Liver (tissue), 9 donors: Measurements from ENCODE around the gene RASA1. TPM values are rescaled to one million over a fixed set of nuclear protein-coding genes. Genes with fewer than 3 reads are reported as not detected.
"Not testable (repeated sequence)": the region's sequence is repeated elsewhere in the genome, so short reads cannot be mapped to it uniquely, and the experiment has no call there.

Source experiments
- DNase-seq: peaks from one replicate; pipeline ENCODE4 v3.0.0-alpha.2; 2017; ENCODE audit warnings: low spot score
- H3K27ac ChIP-seq, 2 donors: one replicate each; pipeline ENCODE4 v1.7.0; 2013; ENCODE audit warnings: inconsistent platforms in 2 of 2, low read length in 2 of 2, control low read depth in 1 of 2, low read depth in 1 of 2, mild to moderate bottlenecking in 1 of 2
- H3K27me3 ChIP-seq, 4 donors: one replicate each; pipeline versions ENCODE4 v1.6.1 to v1.7.0; 2013; ENCODE audit warnings: low read length in 3 of 4, inconsistent platforms in 1 of 4, mild to moderate bottlenecking in 1 of 4, moderate library complexity in 1 of 4; ENCODE audit not compliant: control insufficient read depth in 4 of 4, insufficient read depth in 4 of 4
- H3K36me3 ChIP-seq, 4 donors: one replicate each; pipeline versions ENCODE4 v1.6.1 to v1.7.0; 2013; ENCODE audit warnings: low read length in 3 of 4, mild to moderate bottlenecking in 3 of 4, low read depth in 1 of 4, moderate library complexity in 1 of 4; ENCODE audit not compliant: control insufficient read depth in 4 of 4, insufficient read depth in 3 of 4
- H3K4me1 ChIP-seq, 4 donors: one replicate each; pipeline versions ENCODE4 v1.6.1 to v1.7.0; 2013; ENCODE audit warnings: low read length in 3 of 4, mild to moderate bottlenecking in 3 of 4, moderate library complexity in 1 of 4; ENCODE audit not compliant: control insufficient read depth in 4 of 4, insufficient read depth in 4 of 4
- H3K4me3 ChIP-seq, 3 donors: one replicate each; pipeline versions ENCODE4 v1.6.1 to v1.7.0; 2013; ENCODE audit warnings: low read length in 3 of 3, control low read depth in 1 of 3, low read depth in 1 of 3, mild to moderate bottlenecking in 1 of 3
- H3K9ac ChIP-seq, 2 donors: one replicate each; pipeline ENCODE4 v1.7.0; 2013; ENCODE audit warnings: low read length in 2 of 2, mild to moderate bottlenecking in 2 of 2, moderate library complexity in 2 of 2, control low read depth in 1 of 2, low read depth in 1 of 2
- H3K9me3 ChIP-seq, 4 donors: one replicate each; pipeline versions ENCODE4 v1.6.1 to v1.7.0; 2013; ENCODE audit warnings: low read length in 3 of 4; ENCODE audit not compliant: control insufficient read depth in 4 of 4
- CTCF ChIP-seq: fragments of 150-350 bp; IDR thresholded peaks from 2 replicates; pipeline ENCODE4 v1.5.1; 2017; ENCODE audit warnings: improper control_type of control experiment, low read depth, low read length; ENCODE audit not compliant: missing input control
- FOXA2 ChIP-seq: IDR thresholded peaks from 2 replicates; pipeline ENCODE4 v1.6.1; 2016; ENCODE audit warnings: antibody characterized with exemption
- GABPA ChIP-seq, 2 donors: IDR thresholded peaks in 1 of 2; conservative IDR thresholded peaks in 1 of 2; 2 replicates each; pipeline ENCODE4 v1.6.1; 2016; ENCODE audit warnings: antibody characterized with exemption in 2 of 2, mild to moderate bottlenecking in 1 of 2, moderate library complexity in 1 of 2
- HNF4A ChIP-seq, 2 donors: conservative IDR thresholded peaks; 2 replicates each; pipeline ENCODE4 v1.6.1; 2016; ENCODE audit warnings: antibody characterized with exemption in 2 of 2, mild to moderate bottlenecking in 2 of 2
- HNF4G ChIP-seq: IDR thresholded peaks from 2 replicates; pipeline ENCODE4 v1.6.1; 2016; ENCODE audit warnings: antibody characterized with exemption
- JUND ChIP-seq, 2 donors: IDR thresholded peaks; 2 replicates each; pipeline ENCODE4 v1.6.1; 2016; ENCODE audit warnings: antibody characterized with exemption in 2 of 2
- MAX ChIP-seq: IDR thresholded peaks from 2 replicates; pipeline ENCODE4 v1.6.1; 2016; ENCODE audit warnings: antibody characterized with exemption
- NR2F2 ChIP-seq: IDR thresholded peaks from 2 replicates; pipeline ENCODE4 v1.6.1; 2016; ENCODE audit warnings: antibody characterized with exemption
- RAD21 ChIP-seq, 2 donors: IDR thresholded peaks; 2 replicates each; pipeline ENCODE4 v1.6.1; 2016; ENCODE audit warnings: antibody characterized with exemption in 2 of 2, mild to moderate bottlenecking in 2 of 2
- REST ChIP-seq: IDR thresholded peaks from 2 replicates; pipeline ENCODE4 v1.6.1; 2016; ENCODE audit warnings: antibody characterized with exemption, mild to moderate bottlenecking
- SP1 ChIP-seq: IDR thresholded peaks from 2 replicates; pipeline ENCODE4 v1.6.1; 2018; ENCODE audit warnings: antibody characterized with exemption, mild to moderate bottlenecking
- TAF1 ChIP-seq: conservative IDR thresholded peaks from 2 replicates; pipeline ENCODE4 v1.6.1; 2016; ENCODE audit warnings: antibody characterized with exemption, mild to moderate bottlenecking
- YY1 ChIP-seq: IDR thresholded peaks from 2 replicates; pipeline ENCODE4 v1.6.1; 2016; ENCODE audit warnings: antibody characterized with exemption, mild to moderate bottlenecking
- WGBS: extraction: QIAGEN DNeasy Blood & Tissue Kit; methylation state at CpG from one replicate; pipeline ENCODE4 v1.1.7; 2013; 5-methylcytosine and 5-hydroxymethylcytosine counted together
- polyA plus RNA-seq, 2 donors: library from polyadenylated mRNA; stranded (reverse) in 1 of 2; unstranded in 1 of 2; fragments of 200-250 nt in 1 of 2; fragments of >200 nt in 1 of 2; fragmentation: Nextera tagmentation in 1 of 2; extraction: Ambion mirVana in 1 of 2; gene quantifications; one replicate each; pipeline versions ENCODE4 v1.2.1 to v1.2.3, GENCODE V29; 2013 to 2015
- total RNA-seq, 2 donors: library from RNA; depleted of rRNA; stranded (reverse); fragments of >200 nt; gene quantifications; one replicate each; pipeline ENCODE4 v1.2.3, GENCODE V29; 2014
- donor health status: healthy.
- donor health status: healthy.
- donor health status: healthy.
- donor health status: healthy.
- donor health status: healthy.

The RASA1 gene
- total and polyA plus RNA-seq, 4 donors: 3.7 to 18.1 (median 7.0) TPM

GRCh38 chr5:87278590-87279100, 11.0 kb downstream of the RASA1 start:
- WGBS: 90% methylated on average over 4 of the region's 4 CpGs
- H3K9me3 ChIP-seq: no peaks in the 10 kb centered on the region
- H3K27me3 ChIP-seq: no peaks in the 10 kb centered on the region
- no peak overlapping the region for H3K4me3 ChIP-seq
- no peaks in the 10 kb centered on the region for H3K36me3 ChIP-seq
- no peak overlapping the region for H3K27ac ChIP-seq
- TF ChIP-seq CTCF: no peak
- no peak for TF ChIP-seq HNF4G
- TF ChIP-seq TAF1: no peak
- no peak for TF ChIP-seq REST
- TF ChIP-seq JUND (IDR thresholded peaks at IDR 0.05): no peak
- DNase-seq: no peak
- no peak overlapping the region for H3K9ac ChIP-seq
- peaks cover 0 to 6% (median 0%) of the 10 kb centered on the region in 4 donors for H3K4me1 ChIP-seq

- Histone ChIP-seq H3K9me3 (no peaks in the 10 kb centered on the region), H3K36me3 (no peaks in the 10 kb centered on the region), H3K4me1 (no peaks in the 10 kb centered on the region), H3K27me3 (no peaks in the 10 kb centered on the region), H3K27ac (no peak overlapping the region), H3K9ac (no peak overlapping the region), H3K4me3 (no peak overlapping the region)
- TF ChIP-seq YY1 (no peak), MAX (no peak), GABPA (IDR thresholded peaks at IDR 0.05 in 1 of 2, conservative IDR thresholded peaks at IDR 0.05 in 1 of 2) (no peak), NR2F2 (no peak), SP1 (no peak), HNF4A (conservative IDR thresholded peaks at IDR 0.05) (no peak), HNF4G (no peak), FOXA2 (no peak), TAF1 (no peak), RAD21 (IDR thresholded peaks at IDR 0.05) (no peak)
- DNase-seq: no peak
- WGBS: 86% methylated on average over 2 of the region's 2 CpGs
These were observed 14.6 kb downstream of the RASA1 start for GRCh38 chr5:87282269-87282668.

- not testable (repeated sequence) for H3K27ac ChIP-seq, H3K4me3 ChIP-seq, DNase-seq, H3K9ac ChIP-seq, H3K9me3 ChIP-seq, H3K27me3 ChIP-seq, H3K36me3 ChIP-seq, H3K4me1 ChIP-seq
- WGBS: 98% methylated on average over 4 of the region's 4 CpGs
These were observed 19.6 kb downstream of the RASA1 start for GRCh38 chr5:87287266-87287665.
